SK-N-DZ (cell line): ENCODE measurements around the gene MRTFA.
"Not testable (repeated sequence)": the region's sequence is repeated elsewhere in the genome, so short reads cannot be mapped to it uniquely, and the experiment has no call there.

ENCODE experiments used
- DNase-seq: peaks from one replicate; pipeline ENCODE4 v3.0.0-alpha.2; 2015; ENCODE audit warnings: low spot score

MRTFA gene

DNA sequence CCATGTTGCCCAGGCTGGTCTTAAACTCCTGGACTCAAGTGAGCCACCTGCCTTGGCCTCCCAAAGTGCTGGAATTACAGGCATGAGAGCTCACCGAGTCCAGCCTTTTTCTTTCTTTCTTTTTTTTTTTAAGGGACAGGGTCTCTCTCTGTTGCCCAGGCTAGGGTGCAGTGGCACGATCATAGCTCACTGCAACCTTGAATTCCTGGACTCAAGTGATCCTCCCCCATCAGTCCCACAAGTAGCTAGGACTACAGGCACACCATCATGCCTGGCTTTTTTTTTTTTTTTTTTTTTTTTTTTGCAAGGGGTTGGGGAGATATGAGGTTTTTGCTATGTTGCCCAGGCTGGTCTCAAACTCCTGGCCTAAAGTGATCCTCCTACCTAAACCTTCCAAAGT lies 78.5 kb downstream of the MRTFA start:
- DNase-seq, result no peak

GRCh38 chr22:40556641-40557040 lies 79.9 kb downstream of the MRTFA start:
- no peak for DNase-seq

- DNase-seq, result not testable (repeated sequence)
Measured at GRCh38 chr22:40554023-40554422, 82.5 kb downstream of the MRTFA start.

DNA sequence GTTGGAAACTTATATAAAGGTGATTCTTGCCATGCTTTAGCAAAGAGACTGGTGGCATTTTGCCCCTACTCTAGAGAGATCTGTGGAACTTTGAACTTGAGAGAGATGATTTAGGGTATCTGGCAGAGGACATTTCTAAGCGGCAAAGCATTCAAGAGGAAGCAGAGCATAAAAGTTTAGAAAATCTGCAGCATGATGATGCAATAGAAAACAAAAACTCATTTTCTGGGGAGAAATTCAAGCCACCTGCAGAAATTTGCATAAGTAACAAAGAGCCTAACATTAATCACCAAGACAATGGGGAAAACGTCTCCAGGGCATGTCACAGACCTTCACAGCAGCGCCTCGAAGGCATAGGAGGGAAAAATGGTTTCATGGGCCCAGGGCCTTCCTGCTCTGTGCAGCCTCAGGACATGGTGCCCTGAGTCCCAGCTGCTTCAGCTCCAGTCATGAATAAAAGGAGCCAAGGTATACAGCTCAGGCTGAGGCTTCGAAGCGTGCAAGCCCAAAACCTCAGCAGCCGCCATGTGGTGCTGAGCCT lies 83.4 kb downstream of the MRTFA start:
- no peak for DNase-seq

DNA sequence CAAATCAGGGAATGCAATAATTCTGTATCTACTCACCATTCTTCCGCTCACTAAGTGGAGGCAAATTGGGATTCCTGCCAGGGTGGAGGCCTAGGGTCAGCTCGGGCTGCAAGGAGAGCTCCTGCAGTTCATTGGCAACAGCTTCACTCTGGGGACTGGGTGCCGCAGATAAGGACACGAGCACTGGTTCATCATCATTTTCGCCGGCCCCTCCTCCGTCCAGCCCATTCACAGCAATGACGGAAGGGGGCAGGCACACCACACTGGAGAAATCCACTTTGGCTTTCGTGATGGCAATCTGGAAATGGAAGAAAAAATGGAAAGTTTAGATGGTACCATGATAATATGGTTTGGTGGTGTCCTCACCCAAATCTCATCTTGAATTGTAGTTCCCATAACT lies 84.4 kb downstream of the MRTFA start:
- no peak for DNase-seq

GRCh38 chr22:40547729-40548143 lies 88.8 kb downstream of the MRTFA start:
- DNase-seq, result no peak

DNA sequence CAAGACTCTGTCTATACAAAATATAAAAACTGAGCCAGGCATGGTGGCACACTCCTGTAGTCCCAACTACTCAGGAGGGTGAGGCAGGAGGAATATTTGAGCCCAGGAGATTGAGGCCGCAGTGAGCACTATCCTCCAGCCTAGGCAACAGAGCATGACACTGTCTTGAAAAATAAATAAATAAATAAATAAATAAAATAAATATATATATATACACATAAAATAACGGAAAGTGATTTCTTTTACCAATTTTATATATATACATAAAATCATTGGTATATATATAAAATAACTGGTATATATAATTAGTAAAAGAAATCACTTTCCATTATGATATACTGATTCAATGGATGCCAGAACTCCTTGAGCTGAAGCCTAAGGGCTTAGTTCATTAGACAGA lies 91.8 kb downstream of the MRTFA start:
- DNase-seq, result no peak

- no peak for DNase-seq
Measured at GRCh38 chr22:40542821-40543540, 93.5 kb downstream of the MRTFA start.

GRCh38 chr22:40541300-40541699 lies 95.2 kb downstream of the MRTFA start:
- no peak for DNase-seq

DNA sequence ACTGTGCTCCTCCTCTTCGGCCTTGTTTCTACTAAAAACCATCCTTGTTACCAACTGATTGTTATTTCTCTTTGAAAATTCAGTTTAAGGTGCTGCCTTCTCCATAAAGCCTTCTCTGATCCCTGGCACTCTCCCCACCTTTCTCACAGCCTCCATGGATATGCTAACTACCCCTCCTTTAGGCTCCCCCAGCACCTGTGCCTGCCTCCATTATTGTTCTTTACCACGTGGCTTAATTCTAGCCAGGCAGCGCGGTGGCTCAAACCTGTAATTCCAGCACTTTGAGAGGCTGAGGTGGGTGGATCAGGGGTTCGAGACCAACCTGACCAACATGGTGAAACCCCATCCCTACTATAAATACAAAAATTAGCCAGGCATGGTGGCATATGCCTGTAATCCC lies 96.3 kb downstream of the MRTFA start:
- DNase-seq, result no peak

GRCh38 chr22:40536149-40536548 lies 100.4 kb downstream of the MRTFA start:
- not testable (repeated sequence) for DNase-seq

DNA sequence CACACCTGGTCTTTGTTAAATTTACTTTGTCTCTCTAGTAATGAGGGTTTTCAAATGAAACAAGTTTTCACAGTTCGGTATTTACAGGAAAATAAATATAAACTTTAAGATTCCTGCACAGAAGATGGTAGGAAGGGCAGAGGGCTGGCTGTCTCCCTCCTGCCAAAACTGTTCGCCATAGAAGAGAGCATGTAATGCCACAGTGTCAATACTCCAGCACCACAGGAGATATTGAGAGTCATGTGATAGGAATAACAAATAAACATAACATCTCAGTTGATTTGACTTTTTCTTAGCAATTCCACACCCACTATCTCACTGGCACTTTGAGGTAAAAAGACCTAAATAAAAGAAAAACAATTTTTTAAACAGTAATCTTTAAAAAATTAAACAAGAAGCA lies 100.9 kb downstream of the MRTFA start:
- DNase-seq, result no peak

DNA sequence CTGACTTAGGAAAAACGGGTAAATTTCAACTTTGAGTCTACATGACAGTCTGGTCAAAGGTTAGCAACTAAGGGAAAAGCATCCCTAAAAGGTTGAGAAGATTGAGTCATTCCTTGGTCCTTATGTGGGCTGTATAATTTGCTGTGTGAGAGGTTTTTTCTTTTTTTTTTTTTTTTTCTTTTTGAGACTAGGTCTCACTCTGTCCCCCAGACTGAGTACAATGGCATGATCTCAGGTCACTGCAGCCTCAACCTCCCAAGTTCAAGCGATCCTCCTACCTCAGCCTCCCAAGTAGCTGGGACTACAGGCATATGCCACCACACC lies 101.4 kb downstream of the MRTFA start:
- DNase-seq, result no peak

GRCh38 chr22:40534379-40535188 lies 101.9 kb downstream of the MRTFA start:
- DNase-seq, result no peak

DNA sequence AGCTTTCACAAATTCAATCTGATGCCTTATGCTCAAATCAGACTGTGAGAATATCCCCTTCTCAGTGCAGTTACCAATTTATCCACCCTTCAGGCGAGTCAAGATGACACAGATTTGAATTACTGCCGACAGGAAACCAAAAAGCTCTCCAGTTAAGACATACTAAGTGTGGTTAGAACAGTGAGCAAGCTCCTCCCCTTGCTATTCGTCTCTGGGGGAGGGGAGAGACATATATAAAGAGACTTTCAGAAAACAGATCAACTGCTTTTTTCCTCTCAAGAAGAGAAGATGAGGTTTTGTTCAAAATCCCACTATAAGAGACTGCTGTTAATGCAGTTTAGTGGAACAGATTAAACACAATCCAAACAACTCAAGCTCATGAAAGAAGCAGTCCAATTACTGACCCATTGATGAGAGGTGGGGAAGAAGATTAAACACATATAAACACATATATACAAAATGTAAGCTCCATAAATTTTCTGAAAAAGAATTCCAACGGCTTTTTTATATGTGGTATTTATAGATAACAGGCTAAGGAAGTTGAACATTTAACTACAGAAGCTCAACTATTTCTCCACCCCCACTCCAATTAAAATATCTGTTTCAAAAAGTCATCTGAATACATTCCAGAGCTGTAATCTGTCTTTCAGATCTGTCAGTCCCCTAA lies 102.7 kb downstream of the MRTFA start:
- DNase-seq, result no peak

GRCh38 chr22:40531951-40532900 lies 104.3 kb downstream of the MRTFA start:
- DNase-seq, result peak; percentile 77

DNA sequence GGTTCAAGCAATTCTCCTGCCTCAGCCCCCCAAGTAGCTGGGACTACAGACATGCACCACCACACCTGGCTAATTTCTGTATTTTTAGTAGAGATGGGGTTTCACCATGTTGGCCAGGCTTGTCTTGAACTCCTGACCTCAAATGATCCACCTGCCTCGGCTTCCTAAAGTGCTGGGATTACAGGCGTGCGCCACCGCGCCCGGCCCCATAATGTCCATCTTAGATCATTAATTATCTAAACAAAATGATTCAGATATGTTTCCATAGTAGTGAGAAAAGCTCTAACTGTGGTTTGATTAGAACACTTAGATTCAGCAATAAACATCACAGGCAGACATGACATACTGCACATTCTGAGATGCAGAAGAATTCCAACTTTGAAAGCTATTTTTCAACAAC lies 106.1 kb downstream of the MRTFA start:
- not testable (repeated sequence) for DNase-seq

DNA sequence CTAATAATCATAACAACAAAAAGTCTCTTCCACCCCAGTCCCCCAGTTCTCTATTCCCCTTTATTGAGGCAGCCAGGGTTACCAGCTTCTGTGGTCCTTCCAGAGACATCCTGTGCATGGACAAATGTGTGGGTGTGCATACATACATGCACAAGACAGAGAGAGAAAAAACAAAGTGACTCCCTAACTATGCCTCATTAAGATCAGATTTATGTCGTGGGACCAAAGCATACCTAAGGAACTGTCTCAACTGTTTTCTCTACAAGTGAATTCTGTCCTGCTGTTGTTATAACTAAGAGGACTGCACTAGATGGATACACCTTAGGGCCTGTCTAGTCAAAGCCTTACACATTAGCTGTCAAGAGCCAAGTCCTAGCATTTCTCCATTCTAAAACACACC lies 106.7 kb downstream of the MRTFA start:
- no peak for DNase-seq

GRCh38 chr22:40526960-40527359 lies 109.6 kb downstream of the MRTFA start:
- no peak for DNase-seq

GRCh38 chr22:40525250-40525884 lies 111.2 kb downstream of the MRTFA start:
- peak; percentile 27 for DNase-seq
